Peyer's patch (tissue), 4 donors: ENCODE results near the gene RAB25.

ENCODE experiments used
- POLR2A ChIP-seq, 2 donors: fragments of 450-650 bp; IDR thresholded peaks; one replicate each; pipeline ENCODE4 v1.5.1; 2017; ENCODE audit warnings: antibody characterized with exemption in 2 of 2, mild to moderate bottlenecking in 2 of 2, moderate library complexity in 2 of 2
- TF ChIP-seq, protein P1 (sequence below), 6 experiments: fragments of 450-650 bp in 4 of 6; fragments of 200-600 bp in 2 of 6; sonication (generic) in 1 of 6; IDR thresholded peaks; one replicate each; pipeline ENCODE4 v1.5.1; 2017 to 2019; ENCODE audit warnings: antibody characterized with exemption in 6 of 6, mild to moderate bottlenecking in 3 of 6, moderate library complexity in 1 of 6

DNA sequence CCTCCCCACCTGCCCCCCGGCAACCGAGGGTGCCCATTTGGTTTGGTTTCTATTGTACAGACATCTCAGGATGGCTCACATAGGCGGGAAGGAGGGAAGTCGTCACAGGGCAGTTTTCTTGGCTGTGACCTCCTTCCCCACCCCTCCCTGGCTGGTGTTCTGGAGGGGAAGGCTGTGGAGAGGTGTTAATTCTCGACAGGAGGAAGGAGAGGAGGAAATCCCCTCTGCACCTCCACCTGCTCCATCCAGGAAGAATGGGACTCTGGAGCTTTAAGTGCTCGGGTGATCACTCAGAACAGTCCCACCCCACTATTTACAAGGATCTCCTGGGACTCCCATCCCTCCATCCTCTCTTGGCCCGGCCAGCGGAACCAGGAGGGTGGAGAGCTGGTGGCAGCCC lies 13.7 kb downstream of the RAB25 start:
- TF ChIP-seq, protein P1, sequence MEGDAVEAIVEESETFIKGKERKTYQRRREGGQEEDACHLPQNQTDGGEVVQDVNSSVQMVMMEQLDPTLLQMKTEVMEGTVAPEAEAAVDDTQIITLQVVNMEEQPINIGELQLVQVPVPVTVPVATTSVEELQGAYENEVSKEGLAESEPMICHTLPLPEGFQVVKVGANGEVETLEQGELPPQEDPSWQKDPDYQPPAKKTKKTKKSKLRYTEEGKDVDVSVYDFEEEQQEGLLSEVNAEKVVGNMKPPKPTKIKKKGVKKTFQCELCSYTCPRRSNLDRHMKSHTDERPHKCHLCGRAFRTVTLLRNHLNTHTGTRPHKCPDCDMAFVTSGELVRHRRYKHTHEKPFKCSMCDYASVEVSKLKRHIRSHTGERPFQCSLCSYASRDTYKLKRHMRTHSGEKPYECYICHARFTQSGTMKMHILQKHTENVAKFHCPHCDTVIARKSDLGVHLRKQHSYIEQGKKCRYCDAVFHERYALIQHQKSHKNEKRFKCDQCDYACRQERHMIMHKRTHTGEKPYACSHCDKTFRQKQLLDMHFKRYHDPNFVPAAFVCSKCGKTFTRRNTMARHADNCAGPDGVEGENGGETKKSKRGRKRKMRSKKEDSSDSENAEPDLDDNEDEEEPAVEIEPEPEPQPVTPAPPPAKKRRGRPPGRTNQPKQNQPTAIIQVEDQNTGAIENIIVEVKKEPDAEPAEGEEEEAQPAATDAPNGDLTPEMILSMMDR (IDR thresholded peaks at IDR 0.05), result no peak
- TF ChIP-seq POLR2A (IDR thresholded peaks at IDR 0.05), result no peak
